Breast epithelium (tissue), 3 donors: ENCODE measurements around the gene HDAC9.

Experiments used
- POLR2A ChIP-seq: fragments of 450-650 bp; IDR thresholded peaks from one replicate; pipeline ENCODE4 v1.6.1; 2016; ENCODE audit warnings: antibody characterized with exemption, mild to moderate bottlenecking, moderate library complexity
- TF ChIP-seq, protein P1 (sequence below), 3 donors: fragments of 450-650 bp; IDR thresholded peaks; one replicate each; pipeline ENCODE4 v1.5.1; 2016 to 2017; ENCODE audit warnings: antibody characterized with exemption in 3 of 3, mild to moderate bottlenecking in 3 of 3, moderate library complexity in 3 of 3

DNA sequence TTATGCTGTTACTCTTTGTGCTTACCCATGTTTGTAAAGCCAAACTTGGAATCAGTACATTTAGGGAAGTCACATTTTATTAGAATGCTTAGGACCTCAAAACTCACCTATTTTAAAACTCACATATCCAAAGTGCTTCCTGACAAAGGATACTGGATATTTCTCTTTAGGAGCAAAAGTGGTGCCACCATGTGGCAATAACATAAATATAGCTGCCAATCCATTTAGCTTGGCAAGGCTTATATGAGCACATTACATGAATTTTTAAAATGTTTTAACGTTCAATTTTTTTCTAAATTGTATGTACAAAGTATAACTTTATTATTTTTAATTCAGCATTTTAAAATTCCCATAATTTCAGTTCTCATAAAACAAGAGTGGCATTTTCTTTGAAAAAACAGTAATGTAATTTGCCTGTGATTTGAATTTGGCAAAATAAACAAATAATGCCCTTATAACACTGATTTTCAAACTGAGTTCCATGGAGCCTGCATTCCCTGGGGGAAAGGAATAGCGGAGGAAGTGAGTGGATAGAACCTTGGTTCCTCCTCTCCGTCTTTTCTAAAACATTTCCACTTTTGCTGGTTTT, 75.4 kb downstream of the HDAC9 start:
- no peak for TF ChIP-seq POLR2A
- TF ChIP-seq, protein P1, sequence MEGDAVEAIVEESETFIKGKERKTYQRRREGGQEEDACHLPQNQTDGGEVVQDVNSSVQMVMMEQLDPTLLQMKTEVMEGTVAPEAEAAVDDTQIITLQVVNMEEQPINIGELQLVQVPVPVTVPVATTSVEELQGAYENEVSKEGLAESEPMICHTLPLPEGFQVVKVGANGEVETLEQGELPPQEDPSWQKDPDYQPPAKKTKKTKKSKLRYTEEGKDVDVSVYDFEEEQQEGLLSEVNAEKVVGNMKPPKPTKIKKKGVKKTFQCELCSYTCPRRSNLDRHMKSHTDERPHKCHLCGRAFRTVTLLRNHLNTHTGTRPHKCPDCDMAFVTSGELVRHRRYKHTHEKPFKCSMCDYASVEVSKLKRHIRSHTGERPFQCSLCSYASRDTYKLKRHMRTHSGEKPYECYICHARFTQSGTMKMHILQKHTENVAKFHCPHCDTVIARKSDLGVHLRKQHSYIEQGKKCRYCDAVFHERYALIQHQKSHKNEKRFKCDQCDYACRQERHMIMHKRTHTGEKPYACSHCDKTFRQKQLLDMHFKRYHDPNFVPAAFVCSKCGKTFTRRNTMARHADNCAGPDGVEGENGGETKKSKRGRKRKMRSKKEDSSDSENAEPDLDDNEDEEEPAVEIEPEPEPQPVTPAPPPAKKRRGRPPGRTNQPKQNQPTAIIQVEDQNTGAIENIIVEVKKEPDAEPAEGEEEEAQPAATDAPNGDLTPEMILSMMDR (IDR thresholded peaks at IDR 0.05), result no peak
